ENCODE results near the gene HAUS8. TPM values are rescaled to one million over a fixed set of nuclear protein-coding genes. Genes with fewer than 3 reads are reported as not detected.

Gene HAUS8
- total RNA-seq, 1 donor from 2014 or later = 2.6 TPM

- no peaks in the 10 kb centered on the region for H3K27me3 ChIP-seq (ENCODE audit: control insufficient read depth in 3 of 3, insufficient read depth in 3 of 3, low read length in 3 of 3)
- no peak overlapping the region for H3K9ac ChIP-seq (ENCODE audit: low read depth in 1 of 3, low read length in 3 of 3)
- no peak overlapping the region for H3K27ac ChIP-seq (ENCODE audit: low read depth, low read length)
- H3K4me3 ChIP-seq (ENCODE audit: low read length in 3 of 3) = no peak overlapping the region
- H3K9me3 ChIP-seq (ENCODE audit: control insufficient read depth in 3 of 3, low read length in 3 of 3) = no peaks in the 10 kb centered on the region
- no peaks in the 10 kb centered on the region for H3K4me1 ChIP-seq (ENCODE audit: control insufficient read depth in 3 of 3, insufficient read depth in 3 of 3, low read length in 3 of 3)
- H3K36me3 ChIP-seq (ENCODE audit: control insufficient read depth in 3 of 3, insufficient read depth in 3 of 3, low read length in 3 of 3) = peaks cover 20 to 30% (median 25%) of the 10 kb centered on the region in 3 donors
Measured at GRCh38 chr19:17061691-17062090, 13.6 kb downstream of the HAUS8 start.

DNA sequence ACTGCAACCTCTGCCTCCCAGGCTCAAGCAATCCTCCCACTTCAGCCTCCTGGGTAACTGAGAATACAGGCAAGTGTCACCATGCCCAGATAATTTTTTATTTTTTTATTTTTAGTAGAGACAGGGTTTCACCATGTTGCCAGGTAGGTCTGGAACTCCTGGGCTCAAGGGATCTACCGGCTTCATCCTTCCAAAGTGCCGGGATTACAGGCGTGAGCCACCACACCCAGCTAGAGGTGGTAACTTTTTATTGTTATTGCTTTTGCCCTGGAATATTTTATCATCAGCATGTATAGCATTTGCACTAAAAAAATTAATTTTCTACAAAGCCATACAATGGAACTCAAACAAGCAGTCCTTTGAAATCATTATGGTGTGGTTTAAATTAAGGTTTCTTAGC, 14.0 kb downstream of the HAUS8 start:
- H3K4me3 ChIP-seq (ENCODE audit: low read length in 3 of 3) = no peak overlapping the region
- H3K9ac ChIP-seq (ENCODE audit: low read depth in 1 of 3, low read length in 3 of 3) = no peak overlapping the region
- H3K4me1 ChIP-seq (ENCODE audit: control insufficient read depth in 3 of 3, insufficient read depth in 3 of 3, low read length in 3 of 3) = no peaks in the 10 kb centered on the region
- H3K9me3 ChIP-seq (ENCODE audit: control insufficient read depth in 3 of 3, low read length in 3 of 3) = no peaks in the 10 kb centered on the region
- no peaks in the 10 kb centered on the region for H3K27me3 ChIP-seq (ENCODE audit: control insufficient read depth in 3 of 3, insufficient read depth in 3 of 3, low read length in 3 of 3)
- peaks cover 20 to 29% (median 25%) of the 10 kb centered on the region in 3 donors for H3K36me3 ChIP-seq (ENCODE audit: control insufficient read depth in 3 of 3, insufficient read depth in 3 of 3, low read length in 3 of 3)
- no peak overlapping the region for H3K27ac ChIP-seq (ENCODE audit: low read depth, low read length)

DNA sequence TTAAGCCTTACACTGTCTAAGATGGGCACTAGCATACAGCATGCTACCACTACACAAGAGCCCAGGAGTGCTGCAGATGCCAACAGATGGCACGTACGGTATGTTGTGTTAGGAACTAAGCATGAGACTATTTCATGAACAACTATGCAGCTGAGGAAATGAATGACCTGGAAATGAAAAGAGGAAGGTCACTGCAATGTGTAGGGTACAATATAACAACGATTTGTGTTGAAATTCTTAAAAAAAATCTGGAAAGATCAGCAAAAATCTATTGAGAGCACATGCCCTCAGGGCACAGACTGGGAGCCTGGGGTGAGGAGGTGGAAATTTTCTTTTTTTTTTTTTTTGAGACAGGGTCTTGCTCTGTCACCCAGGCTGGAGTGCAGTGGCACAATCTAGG, 14.4 kb downstream of the HAUS8 start:
- Histone ChIP-seq H3K27ac (ENCODE audit: low read depth, low read length) (no peak overlapping the region), H3K9me3 (ENCODE audit: control insufficient read depth in 3 of 3, low read length in 3 of 3) (no peaks in the 10 kb centered on the region), H3K36me3 (ENCODE audit: control insufficient read depth in 3 of 3, insufficient read depth in 3 of 3, low read length in 3 of 3) (peaks cover 21 to 32% (median 25%) of the 10 kb centered on the region in 3 donors), H3K4me3 (ENCODE audit: low read length in 3 of 3) (no peak overlapping the region), H3K4me1 (ENCODE audit: control insufficient read depth in 3 of 3, insufficient read depth in 3 of 3, low read length in 3 of 3) (no peaks in the 10 kb centered on the region), H3K9ac (ENCODE audit: low read depth in 1 of 3, low read length in 3 of 3) (no peak overlapping the region), H3K27me3 (ENCODE audit: control insufficient read depth in 3 of 3, insufficient read depth in 3 of 3, low read length in 3 of 3) (no peaks in the 10 kb centered on the region)

- Histone ChIP-seq H3K4me3 (ENCODE audit: low read length in 3 of 3) (no peak overlapping the region), H3K27ac (ENCODE audit: low read depth, low read length) (no peak overlapping the region), H3K9ac (ENCODE audit: low read depth in 1 of 3, low read length in 3 of 3) (no peak overlapping the region), H3K9me3 (ENCODE audit: control insufficient read depth in 3 of 3, low read length in 3 of 3) (no peaks in the 10 kb centered on the region), H3K4me1 (ENCODE audit: control insufficient read depth in 3 of 3, insufficient read depth in 3 of 3, low read length in 3 of 3) (no peaks in the 10 kb centered on the region), H3K36me3 (ENCODE audit: control insufficient read depth in 3 of 3, insufficient read depth in 3 of 3, low read length in 3 of 3) (peaks cover 24 to 39% (median 31%) of the 10 kb centered on the region in 3 donors), H3K27me3 (ENCODE audit: control insufficient read depth in 3 of 3, insufficient read depth in 3 of 3, low read length in 3 of 3) (no peaks in the 10 kb centered on the region)
Measured at GRCh38 chr19:17058236-17058635, 17.0 kb downstream of the HAUS8 start.

DNA sequence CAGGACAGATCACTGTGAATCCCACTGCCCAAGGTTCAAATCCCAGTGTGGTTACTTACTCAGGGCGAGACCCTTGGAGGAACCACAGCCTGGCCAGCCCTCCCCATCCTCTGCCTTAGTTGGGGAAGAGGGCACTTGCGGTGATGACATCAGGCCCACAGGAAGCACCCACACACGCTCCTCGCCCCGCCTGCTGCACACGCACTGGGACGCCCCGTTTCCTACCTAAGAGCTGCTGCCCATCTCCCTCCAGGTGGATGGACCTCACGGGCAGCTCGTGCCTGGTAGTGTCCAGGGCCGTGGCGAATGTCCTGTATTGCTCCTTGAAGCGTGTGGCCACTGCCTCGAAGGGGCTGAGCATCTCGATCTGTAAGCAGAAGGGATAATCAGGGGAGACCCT, 19.6 kb downstream of the HAUS8 start:
- Histone ChIP-seq H3K36me3 (ENCODE audit: control insufficient read depth in 3 of 3, insufficient read depth in 3 of 3, low read length in 3 of 3) (peaks cover 22 to 39% (median 37%) of the 10 kb centered on the region in 3 donors), H3K27me3 (ENCODE audit: control insufficient read depth in 3 of 3, insufficient read depth in 3 of 3, low read length in 3 of 3) (no peaks in the 10 kb centered on the region), H3K27ac (ENCODE audit: low read depth, low read length) (no peak overlapping the region), H3K9me3 (ENCODE audit: control insufficient read depth in 3 of 3, low read length in 3 of 3) (no peaks in the 10 kb centered on the region), H3K4me1 (ENCODE audit: control insufficient read depth in 3 of 3, insufficient read depth in 3 of 3, low read length in 3 of 3) (no peaks in the 10 kb centered on the region), H3K9ac (ENCODE audit: low read depth in 1 of 3, low read length in 3 of 3) (no peak overlapping the region), H3K4me3 (ENCODE audit: low read length in 3 of 3) (no peak overlapping the region)

- no peaks in the 10 kb centered on the region for H3K4me1 ChIP-seq (ENCODE audit: control insufficient read depth in 3 of 3, insufficient read depth in 3 of 3, low read length in 3 of 3)
- no peak overlapping the region for H3K9ac ChIP-seq (ENCODE audit: low read depth in 1 of 3, low read length in 3 of 3)
- no peaks in the 10 kb centered on the region for H3K9me3 ChIP-seq (ENCODE audit: control insufficient read depth in 3 of 3, low read length in 3 of 3)
- H3K27ac ChIP-seq (ENCODE audit: low read depth, low read length) = no peak overlapping the region
- H3K27me3 ChIP-seq (ENCODE audit: control insufficient read depth in 3 of 3, insufficient read depth in 3 of 3, low read length in 3 of 3) = no peaks in the 10 kb centered on the region
- H3K36me3 ChIP-seq (ENCODE audit: control insufficient read depth in 3 of 3, insufficient read depth in 3 of 3, low read length in 3 of 3) = peaks cover 25 to 40% (median 36%) of the 10 kb centered on the region in 3 donors
- H3K4me3 ChIP-seq (ENCODE audit: low read length in 3 of 3) = no peak overlapping the region
Measured at GRCh38 chr19:17054746-17055145, 20.5 kb downstream of the HAUS8 start.

GRCh38 chr19:17052439-17052838, 22.8 kb downstream of the HAUS8 start:
- Histone ChIP-seq H3K4me1 (ENCODE audit: control insufficient read depth in 3 of 3, insufficient read depth in 3 of 3, low read length in 3 of 3) (no peaks in the 10 kb centered on the region), H3K27me3 (ENCODE audit: control insufficient read depth in 3 of 3, insufficient read depth in 3 of 3, low read length in 3 of 3) (no peaks in the 10 kb centered on the region), H3K4me3 (ENCODE audit: low read length in 3 of 3) (no peak overlapping the region), H3K36me3 (ENCODE audit: control insufficient read depth in 3 of 3, insufficient read depth in 3 of 3, low read length in 3 of 3) (peaks cover 12 to 29% (median 13%) of the 10 kb centered on the region in 3 donors), H3K9ac (ENCODE audit: low read depth in 1 of 3, low read length in 3 of 3) (no peak overlapping the region), H3K9me3 (ENCODE audit: control insufficient read depth in 3 of 3, low read length in 3 of 3) (no peaks in the 10 kb centered on the region), H3K27ac (ENCODE audit: low read depth, low read length) (no peak overlapping the region)

DNA sequence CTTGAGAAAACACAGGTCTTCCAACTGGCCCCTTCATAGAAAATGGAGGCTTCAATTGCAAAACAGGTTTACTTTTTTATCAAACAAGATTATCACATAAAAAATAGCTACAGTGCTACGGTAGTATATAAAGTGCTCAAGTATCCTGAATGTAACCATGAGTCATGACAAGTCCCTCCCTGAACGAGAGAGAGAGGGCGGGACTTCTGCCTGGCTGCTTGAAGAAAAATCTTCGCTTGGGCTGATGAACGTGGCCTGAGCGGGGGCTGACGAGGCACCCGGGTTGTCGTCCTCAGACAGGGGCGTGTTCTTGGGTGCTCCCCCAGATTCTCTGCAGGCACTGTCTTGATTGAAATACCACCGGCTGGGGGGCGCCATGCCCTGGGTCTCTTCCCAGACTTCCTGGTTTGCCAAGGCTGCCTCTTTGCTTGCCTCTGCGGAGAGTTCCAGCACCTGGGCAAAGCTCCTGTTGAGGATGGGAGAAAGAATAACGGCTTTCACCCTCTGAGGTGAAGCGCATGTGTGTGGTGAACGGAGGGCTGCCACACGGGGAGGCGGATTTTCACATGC, 25.5 kb downstream of the HAUS8 start:
- H3K9ac ChIP-seq (ENCODE audit: low read depth in 1 of 3, low read length in 3 of 3) = no peak overlapping the region
- H3K36me3 ChIP-seq (ENCODE audit: control insufficient read depth in 3 of 3, insufficient read depth in 3 of 3, low read length in 3 of 3) = peaks cover 8 to 21% (median 10%) of the 10 kb centered on the region in 3 donors
- peaks cover 0 to 3% (median 0%) of the 10 kb centered on the region in 3 donors for H3K27me3 ChIP-seq (ENCODE audit: control insufficient read depth in 3 of 3, insufficient read depth in 3 of 3, low read length in 3 of 3)
- no peak overlapping the region for H3K4me3 ChIP-seq (ENCODE audit: low read length in 3 of 3)
- no peak overlapping the region for H3K27ac ChIP-seq (ENCODE audit: low read depth, low read length)
- no peaks in the 10 kb centered on the region for H3K4me1 ChIP-seq (ENCODE audit: control insufficient read depth in 3 of 3, insufficient read depth in 3 of 3, low read length in 3 of 3)
- H3K9me3 ChIP-seq (ENCODE audit: control insufficient read depth in 3 of 3, low read length in 3 of 3) = no peaks in the 10 kb centered on the region

- Histone ChIP-seq H3K27ac (ENCODE audit: low read depth, low read length) (no peak overlapping the region), H3K9ac (ENCODE audit: low read depth in 1 of 3, low read length in 3 of 3) (no peak overlapping the region), H3K4me3 (ENCODE audit: low read length in 3 of 3) (no peak overlapping the region), H3K36me3 (ENCODE audit: control insufficient read depth in 3 of 3, insufficient read depth in 3 of 3, low read length in 3 of 3) (peaks cover 8 to 19% (median 8%) of the 10 kb centered on the region in 3 donors), H3K4me1 (ENCODE audit: control insufficient read depth in 3 of 3, insufficient read depth in 3 of 3, low read length in 3 of 3) (no peaks in the 10 kb centered on the region), H3K27me3 (ENCODE audit: control insufficient read depth in 3 of 3, insufficient read depth in 3 of 3, low read length in 3 of 3) (peaks cover 0 to 6% (median 0%) of the 10 kb centered on the region in 3 donors), H3K9me3 (ENCODE audit: control insufficient read depth in 3 of 3, low read length in 3 of 3) (no peaks in the 10 kb centered on the region)
Measured at GRCh38 chr19:17048885-17049453, 26.3 kb downstream of the HAUS8 start.

DNA sequence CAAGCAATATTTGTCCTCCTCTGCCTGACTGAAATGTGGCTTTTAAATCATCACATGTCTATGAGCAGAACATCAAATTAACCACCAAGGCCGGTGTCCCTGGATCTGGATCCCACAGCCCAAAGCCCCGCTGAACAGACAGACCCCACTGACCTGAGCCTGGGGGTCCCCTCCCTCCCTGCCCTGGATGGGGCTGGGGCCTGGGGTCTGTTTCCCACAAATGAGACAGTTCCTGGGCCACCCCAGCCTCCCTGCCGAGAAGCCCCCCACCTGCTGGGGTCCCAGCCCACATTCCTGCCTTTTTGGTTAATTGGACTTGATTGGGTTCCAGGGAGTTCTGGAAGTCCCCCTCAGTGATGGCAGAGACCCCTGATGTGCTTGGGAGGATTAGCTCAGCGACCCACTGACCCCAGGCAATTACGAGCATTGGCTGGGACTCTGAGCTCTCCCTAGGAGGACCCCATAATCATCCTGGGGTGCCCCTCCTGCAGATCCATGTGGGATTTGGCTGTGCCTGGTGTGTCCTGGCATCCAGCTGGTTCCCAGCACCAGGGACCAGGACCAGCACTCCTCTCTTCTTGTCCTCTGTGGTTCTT, 29.2 kb downstream of the HAUS8 start:
- Histone ChIP-seq H3K36me3 (ENCODE audit: control insufficient read depth in 3 of 3, insufficient read depth in 3 of 3, low read length in 3 of 3) (peaks cover 0 to 8% (median 4%) of the 10 kb centered on the region in 3 donors), H3K9ac (ENCODE audit: low read depth in 1 of 3, low read length in 3 of 3) (no peak overlapping the region), H3K27me3 (ENCODE audit: control insufficient read depth in 3 of 3, insufficient read depth in 3 of 3, low read length in 3 of 3) (peaks cover 9 to 14% (median 10%) of the 10 kb centered on the region in 3 donors), H3K4me1 (ENCODE audit: control insufficient read depth in 3 of 3, insufficient read depth in 3 of 3, low read length in 3 of 3) (peaks cover 0 to 2% (median 2%) of the 10 kb centered on the region in 3 donors), H3K9me3 (ENCODE audit: control insufficient read depth in 3 of 3, low read length in 3 of 3) (no peaks in the 10 kb centered on the region), H3K4me3 (ENCODE audit: low read length in 3 of 3) (no peak overlapping the region), H3K27ac (ENCODE audit: low read depth, low read length) (no peak overlapping the region)

All from skeletal muscle tissue (tissue), 4 donors.